ENCODE results near the gene L3MBTL4.

DNA sequence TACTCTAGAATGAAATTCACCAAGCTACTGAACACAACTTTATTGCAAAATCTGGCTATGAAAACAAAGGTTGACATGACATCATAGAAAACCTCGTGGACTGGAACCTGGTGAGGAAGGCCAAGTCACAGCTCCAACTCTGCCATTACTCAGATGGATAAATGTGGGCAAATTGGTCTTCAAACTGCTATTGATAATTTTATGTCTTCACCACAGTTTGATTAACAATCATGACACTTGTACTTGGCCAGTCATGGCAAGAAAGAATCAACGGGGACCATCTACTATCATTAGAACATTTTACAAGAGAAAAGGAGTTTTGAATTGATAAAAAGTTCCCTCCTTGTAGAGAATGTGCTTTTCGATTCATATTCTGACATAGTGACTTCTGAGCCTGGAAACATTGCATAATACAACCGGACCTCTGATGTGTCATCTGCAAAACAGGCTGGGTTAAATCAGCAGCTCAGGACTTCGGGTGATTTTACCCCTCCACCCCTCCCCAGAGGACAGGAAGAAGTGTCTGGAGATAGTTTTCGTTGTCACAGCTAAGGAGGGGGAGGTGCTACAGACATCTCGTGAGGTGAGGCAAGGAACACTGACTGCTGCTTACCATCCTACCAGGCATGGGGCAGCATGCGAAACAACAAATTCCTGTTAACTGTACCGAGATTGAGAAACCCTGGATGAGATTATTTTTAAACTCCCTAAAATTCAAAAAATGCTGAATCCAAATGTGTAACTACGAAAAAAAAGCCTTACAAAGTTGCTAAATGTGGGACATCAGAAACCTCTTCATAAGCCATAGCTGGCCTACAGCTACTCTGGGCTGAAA is 8.4 kb downstream of the L3MBTL4 start:
- no peak for TF ChIP-seq POLR2A (IDR thresholded peaks at IDR 0.05; ENCODE audit: low read depth, low read length)
- TF ChIP-seq TAF1 (IDR thresholded peaks at IDR 0.05; ENCODE audit: borderline replicate concordance, low read depth, low read length) = no peak

Measured in GM12892 (cell line).